ENCODE data around the gene RNPEPL1.

- TF ChIP-seq CTCF (IDR thresholded peaks at IDR 0.05; ENCODE audit: poor library complexity) (no peak), EZH2 (IDR thresholded peaks at IDR 0.05; ENCODE audit: borderline replicate concordance) (no peak)
These were observed 55.3 kb downstream of the RNPEPL1 start for GRCh38 chr2:240623531-240624010.

Data from hepatocyte (in vitro differentiated cells).